Stimulated activated CD4-positive, alpha-beta T cell treated with anti-CD3 and anti-CD28 coated beads, Interleukin-1b, Interleukin-23, amount 100 ng/mL, for 4 hours (primary cell): Measurements from ENCODE around the gene HAUS2.
"Not testable (repeated sequence)": the region's sequence is repeated elsewhere in the genome, so short reads cannot be mapped to it uniquely, and the experiment has no call there.

ENCODE experiments used
- DNase-seq, 2 donors: peaks; one replicate each; pipeline ENCODE4 v3.0.0-alpha.2; 2020; ENCODE audit warnings: low read depth in 2 of 2

Gene HAUS2

DNA sequence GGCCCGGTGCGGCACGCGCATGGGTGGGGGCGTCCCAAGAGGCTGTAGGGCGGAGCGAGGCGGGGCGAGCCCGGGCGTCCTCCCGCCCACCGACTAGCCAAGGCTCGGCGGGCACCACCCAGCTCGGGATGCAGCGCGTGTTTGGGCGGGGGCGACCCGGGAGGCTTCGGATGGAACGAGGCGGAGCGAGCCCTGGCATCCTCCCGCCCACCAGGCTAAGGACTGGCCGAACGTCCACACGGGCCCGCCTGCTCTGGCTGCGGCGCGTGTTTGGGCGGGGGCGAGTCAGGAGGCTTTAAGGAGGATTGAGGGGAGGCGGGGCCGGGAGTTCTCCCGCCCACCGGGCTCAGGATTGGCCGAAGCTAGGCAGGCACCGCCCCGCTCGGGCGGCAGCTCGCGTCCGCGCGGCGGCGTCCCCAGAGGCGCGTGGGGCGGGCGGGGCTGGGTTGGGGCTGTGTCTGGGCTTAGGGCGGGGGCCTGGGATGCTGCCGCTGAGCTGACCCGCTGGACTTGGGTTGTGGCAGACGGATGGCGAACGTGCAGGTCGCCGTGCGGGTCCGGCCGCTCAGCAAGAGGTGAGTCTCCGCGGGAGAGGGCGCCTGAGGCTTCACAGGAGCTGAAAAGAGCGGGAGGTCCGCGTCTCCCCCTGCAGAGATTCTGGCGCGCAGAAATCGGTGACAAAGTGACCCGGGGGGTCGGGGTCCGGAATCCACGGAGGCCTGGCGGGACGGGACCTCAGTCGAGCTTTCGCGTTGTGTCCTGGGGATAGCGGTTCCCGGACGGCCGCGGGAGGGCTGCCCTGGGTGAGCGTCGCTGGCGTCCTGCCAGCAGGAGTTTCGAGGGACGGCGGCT, 26.8 kb downstream of the HAUS2 start, which contains the start of gene STARD9:
Gene STARD9, plus strand, starts transcription at position 419 of the 852 bp plus-strand sequence. Its CDS starts 110 bp downstream, at position 529.
- peak; percentile 91 to 92 for DNase-seq

- DNase-seq = no peak
Observed at GRCh38 chr15:42576040-42576594, 27.5 kb downstream of the HAUS2 start.

GRCh38 chr15:42576776-42577175, 28.1 kb downstream of the HAUS2 start:
- no peak for DNase-seq

DNA sequence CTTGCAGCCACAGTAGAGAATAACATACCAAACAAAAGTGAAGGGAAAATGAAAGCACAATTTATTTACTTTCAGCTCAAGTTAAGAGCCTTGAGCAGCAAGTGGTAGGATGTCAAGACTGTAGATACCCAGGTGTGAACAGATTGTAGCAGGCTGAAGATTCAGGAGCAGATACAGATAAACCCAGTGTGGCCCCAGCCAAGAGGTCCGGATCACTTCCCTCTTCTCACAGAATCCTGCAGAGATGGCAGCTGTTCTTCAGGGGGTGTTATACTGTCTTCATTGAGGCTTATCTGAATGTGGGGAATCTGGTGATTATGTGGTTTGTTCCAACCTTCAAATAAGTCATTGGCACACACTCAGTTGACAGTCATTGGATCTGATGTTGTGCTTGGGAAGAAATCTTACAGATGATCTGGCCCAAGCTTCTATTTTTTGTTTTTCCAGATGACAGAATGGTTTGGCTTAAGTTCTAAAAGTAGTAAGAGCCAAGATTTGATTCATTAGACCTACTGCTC, 28.9 kb downstream of the HAUS2 start:
- no peak for DNase-seq

DNA sequence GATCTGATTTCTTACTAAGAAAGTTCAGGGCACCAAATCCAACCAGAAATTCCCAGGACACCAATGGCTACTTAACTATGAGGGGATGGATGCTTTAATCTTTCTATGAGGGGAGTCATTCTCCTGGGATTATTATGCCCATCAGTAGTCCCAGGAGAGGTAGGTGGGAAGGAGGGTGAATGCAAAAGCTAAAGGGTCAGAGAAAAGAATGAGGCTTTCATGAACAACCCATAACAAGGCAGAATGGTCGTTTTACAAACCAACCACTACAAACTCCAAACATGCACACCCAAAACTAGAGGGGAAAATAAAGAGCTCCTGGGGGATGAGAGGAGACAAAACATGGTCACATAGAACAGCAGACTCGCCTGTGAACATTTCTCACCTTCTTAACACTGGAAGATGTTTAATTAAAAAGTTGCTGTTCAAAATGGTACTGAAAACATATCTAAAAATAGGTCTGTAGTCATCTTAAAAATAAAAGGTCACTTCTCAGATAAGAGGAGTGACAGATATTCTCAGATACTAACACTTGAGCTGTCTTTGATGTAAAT, 30.4 kb downstream of the HAUS2 start:
- no peak for DNase-seq

DNA sequence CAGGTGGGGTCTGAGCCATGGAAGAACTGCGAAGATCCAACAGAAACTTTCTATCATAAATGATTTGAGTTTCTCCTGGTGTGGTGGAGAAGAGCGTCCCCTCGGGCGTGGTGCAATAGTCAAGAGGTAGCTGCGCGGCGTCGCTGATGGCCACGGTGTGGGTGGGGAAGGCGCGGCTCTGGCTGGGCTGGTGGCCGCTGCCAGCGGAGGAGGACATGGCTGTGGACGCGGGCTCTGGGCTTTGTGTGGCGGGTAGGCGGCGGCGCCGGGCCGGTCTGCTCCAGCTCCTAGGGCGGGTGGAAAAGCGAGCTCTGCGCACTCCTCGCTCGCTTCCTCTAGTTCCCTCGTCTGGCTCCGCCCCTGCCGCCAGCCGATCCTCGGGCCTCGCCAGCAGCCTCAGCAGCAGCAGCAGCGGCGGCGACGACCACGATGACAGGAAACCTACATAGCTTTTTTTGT, 32.7 kb downstream of the HAUS2 start:
- peak; percentile 63 to 68 for DNase-seq

DNA sequence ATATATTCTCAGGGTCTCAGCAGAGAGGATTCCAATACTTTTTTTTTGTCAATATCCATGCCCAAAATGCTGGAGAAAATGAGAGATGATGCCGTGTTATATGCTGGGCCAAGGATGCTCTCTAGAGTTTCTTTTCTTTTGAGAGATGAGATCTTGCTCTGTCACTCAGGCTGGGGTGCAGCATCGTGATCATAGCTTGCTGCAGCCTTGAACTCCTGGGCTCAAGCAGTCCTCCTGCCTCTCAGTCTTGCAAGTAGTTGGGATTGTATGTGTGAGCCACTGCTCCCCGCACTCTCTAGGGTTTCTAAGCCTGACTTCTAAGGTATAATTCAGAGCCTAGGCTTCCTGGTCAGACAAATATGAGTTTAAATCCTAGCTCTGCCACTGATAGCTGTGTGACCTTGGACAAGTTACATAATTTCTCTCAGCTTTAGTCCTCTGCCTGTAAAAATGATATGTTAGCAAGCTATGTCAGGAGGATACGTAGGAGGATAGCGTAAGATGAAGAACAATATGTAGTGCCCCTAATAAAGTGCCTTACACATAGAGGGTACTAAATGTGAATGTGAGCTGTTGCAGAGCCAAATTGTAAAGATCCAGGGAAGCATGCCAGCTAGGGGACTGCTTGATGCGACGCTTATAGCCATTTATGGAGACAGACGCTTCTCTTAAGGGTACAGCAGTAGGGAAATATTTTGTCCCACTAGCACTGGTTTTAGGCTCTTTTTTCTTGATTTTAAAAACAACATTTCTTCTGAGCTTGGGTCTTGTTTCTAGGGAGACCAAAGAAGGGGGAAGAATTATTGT, 34.1 kb downstream of the HAUS2 start:
- no peak for DNase-seq

GRCh38 chr15:42584031-42584765, 35.6 kb downstream of the HAUS2 start:
- DNase-seq = no peak

GRCh38 chr15:42590619-42591237, 42.1 kb downstream of the HAUS2 start:
- DNase-seq = no peak

GRCh38 chr15:42591238-42591934, 42.7 kb downstream of the HAUS2 start:
- DNase-seq = no peak

GRCh38 chr15:42592716-42593115, 44.1 kb downstream of the HAUS2 start:
- DNase-seq = no peak

- DNase-seq = no peak
Observed at GRCh38 chr15:42593143-42593542, 44.5 kb downstream of the HAUS2 start.

DNA sequence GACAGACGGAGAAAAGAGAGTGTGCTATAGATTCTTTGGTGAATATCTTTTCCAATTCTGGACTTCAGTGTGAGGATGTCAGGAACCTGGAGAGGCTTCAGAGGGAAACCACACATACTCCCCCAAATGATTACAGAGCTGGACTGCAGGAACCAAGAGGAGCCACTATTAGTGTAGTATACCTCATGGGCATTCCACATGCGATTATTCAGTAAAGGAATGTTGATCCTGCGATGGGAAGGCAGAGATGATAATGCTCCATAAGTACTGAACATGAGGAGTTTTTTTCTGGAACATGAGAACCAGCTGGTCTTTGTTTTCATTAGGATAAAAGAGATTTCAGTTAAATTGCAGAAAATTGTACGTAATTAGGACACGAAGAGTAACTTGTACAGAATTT, 45.5 kb downstream of the HAUS2 start:
- no peak for DNase-seq

GRCh38 chr15:42595626-42596240, 47.1 kb downstream of the HAUS2 start:
- no peak for DNase-seq

DNA sequence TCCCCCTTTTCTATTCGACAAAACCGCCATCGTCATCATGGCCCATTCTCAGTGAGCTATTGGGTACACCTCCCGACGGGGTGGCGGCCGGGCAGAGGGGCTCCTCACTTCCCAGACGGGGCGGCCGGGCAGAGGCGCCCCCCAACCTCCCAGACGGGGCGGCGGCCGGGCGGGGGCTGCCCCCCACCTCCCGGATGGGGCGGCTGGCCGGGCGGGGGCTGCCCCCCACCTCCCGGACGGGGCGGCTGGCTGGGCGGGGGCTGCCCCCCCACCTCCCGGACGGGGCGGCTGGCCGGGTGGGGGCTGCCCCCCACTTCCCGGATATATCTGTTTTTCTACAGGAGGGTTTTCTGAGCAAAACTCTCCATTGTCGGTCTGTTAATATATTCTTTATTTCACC, 52.7 kb downstream of the HAUS2 start:
- DNase-seq = not testable (repeated sequence)

GRCh38 chr15:42602501-42602900, 53.9 kb downstream of the HAUS2 start:
- no peak for DNase-seq

GRCh38 chr15:42603978-42604377, 55.3 kb downstream of the HAUS2 start:
- no peak for DNase-seq

DNA sequence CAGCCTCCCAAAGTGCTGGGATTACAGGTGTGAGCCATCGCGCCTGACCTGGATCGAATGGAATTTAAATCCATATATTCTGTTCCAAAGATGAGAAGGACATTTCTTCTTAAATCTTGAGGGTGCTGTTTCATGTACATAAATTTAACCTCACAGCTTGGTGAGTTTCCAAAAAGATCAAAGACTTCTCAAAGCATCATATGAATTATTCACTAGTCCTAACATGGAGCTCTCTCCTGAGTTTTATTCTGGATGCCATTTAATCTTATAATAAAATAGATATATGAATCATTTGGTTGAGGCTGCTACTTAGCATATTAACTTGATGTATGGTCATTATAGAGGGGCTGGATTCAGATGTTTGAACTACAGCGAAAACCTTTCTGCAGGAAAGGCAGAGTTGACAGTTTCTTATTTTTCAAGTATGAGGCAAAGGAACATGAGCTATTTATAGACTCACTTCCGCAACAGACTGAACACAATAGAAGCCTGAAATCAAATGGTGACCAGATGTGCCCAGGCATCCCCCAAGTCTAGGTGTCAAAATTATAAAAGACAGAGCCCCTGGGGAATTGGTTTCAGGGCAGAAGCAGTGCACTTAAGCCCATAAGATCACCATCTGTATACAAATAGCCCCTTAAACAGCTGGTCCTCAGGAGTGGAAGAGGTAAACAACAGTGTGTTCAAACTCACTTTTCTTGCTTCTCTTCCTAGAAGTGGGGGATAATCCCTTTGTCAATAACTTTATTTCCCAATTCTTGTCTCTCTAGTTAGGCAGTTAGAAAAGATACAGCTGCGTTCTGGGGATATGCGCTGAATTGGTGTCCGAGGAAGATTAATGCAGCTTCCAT, 56.5 kb downstream of the HAUS2 start:
- no peak for DNase-seq

DNA sequence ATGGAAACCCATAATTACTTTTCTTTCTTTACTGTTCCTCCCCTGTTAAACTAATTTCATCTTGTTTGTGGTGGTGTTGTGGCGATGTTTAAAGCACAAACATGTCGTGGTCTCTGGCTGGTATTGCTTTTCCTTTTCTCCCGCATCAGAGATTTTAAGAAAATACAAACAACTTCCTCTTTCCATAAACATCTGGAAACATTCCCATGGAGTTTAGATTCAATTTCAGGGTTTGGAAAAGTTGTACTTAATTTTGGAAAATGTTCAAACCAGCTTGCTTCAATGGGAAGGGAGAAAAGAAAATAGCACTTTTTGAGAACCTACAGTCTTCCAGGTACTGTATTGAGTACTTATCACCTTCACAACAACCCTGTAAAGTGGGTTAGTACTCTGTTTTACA, 57.2 kb downstream of the HAUS2 start:
- no peak for DNase-seq
